OCI-LY1 (cell line): ENCODE measurements around the gene SMYD5.

ENCODE experiments used
- H2AFZ ChIP-seq: fragments of 200-600 bp; sonication (generic), shearing (Covaris generic); 2 replicates; pipeline ENCODE4 v1.6.0; 2014; ENCODE audit warnings: antibody characterized with exemption, mild to moderate bottlenecking, low read length
- H3F3A ChIP-seq: fragments of 200-600 bp; sonication (generic), shearing (Covaris generic); 2 replicates; pipeline ENCODE4 v1.6.0; 2014; ENCODE audit warnings: mild to moderate bottlenecking, antibody characterized with exemption, low read length, moderate library complexity; ENCODE audit not compliant: insufficient read depth
- H3K27ac ChIP-seq: fragments of 200-600 bp; sonication (generic); 2 replicates; pipeline ENCODE4 v1.5.1; 2014; ENCODE audit warnings: low read length, mixed run types, mild to moderate bottlenecking, low read depth; ENCODE audit not compliant: poor library complexity, severe bottlenecking
- H3K27me3 ChIP-seq: fragments of 200-600 bp; sonication (generic); 2 replicates; pipeline ENCODE4 v1.6.0; 2014; ENCODE audit warnings: antibody characterized with exemption, mild to moderate bottlenecking, low read length, moderate library complexity; ENCODE audit not compliant: insufficient read depth
- H3K36me3 ChIP-seq: fragments of 200-600 bp; sonication (generic); 2 replicates; pipeline ENCODE4 v1.6.1; 2014; ENCODE audit warnings: mild to moderate bottlenecking, antibody characterized with exemption, low read length, moderate library complexity, mixed read lengths; ENCODE audit not compliant: insufficient read depth
- H3K4me1 ChIP-seq: fragments of 200-600 bp; sonication (generic); 2 replicates; pipeline ENCODE4 v1.5.1; 2014; ENCODE audit warnings: mild to moderate bottlenecking, low read length, moderate library complexity; ENCODE audit not compliant: insufficient read depth, severe bottlenecking
- H3K4me2 ChIP-seq: fragments of 200-600 bp; sonication (generic), shearing (Covaris generic); 2 replicates; pipeline ENCODE4 v1.6.1; 2014; ENCODE audit warnings: low read length
- H3K4me3 ChIP-seq: fragments of 200-600 bp; sonication (generic); 2 replicates; pipeline ENCODE4 v1.5.1; 2014; ENCODE audit warnings: low read length, low read depth, mild to moderate bottlenecking, mixed read lengths; ENCODE audit not compliant: poor library complexity, severe bottlenecking
- H3K79me2 ChIP-seq: fragments of 200-600 bp; shearing (Covaris generic); 2 replicates; pipeline ENCODE4 v1.6.1; 2016; ENCODE audit warnings: mixed run types, low read length, mixed read lengths; ENCODE audit not compliant: insufficient read depth
- H3K9ac ChIP-seq: fragments of 200-600 bp; sonication (generic), shearing (Covaris generic); 2 replicates; pipeline ENCODE4 v1.6.1; 2014; ENCODE audit warnings: mild to moderate bottlenecking, low read length, mixed read lengths
- H3K9me2 ChIP-seq: fragments of 200-600 bp; sonication (generic), shearing (Covaris generic); 2 replicates; pipeline ENCODE4 v1.6.1; 2014; ENCODE audit warnings: low read depth, mild to moderate bottlenecking, low read length, mixed read lengths
- H3K9me3 ChIP-seq: fragments of 200-600 bp; shearing (Covaris generic); 2 replicates; pipeline ENCODE4 v1.6.1; 2014; ENCODE audit warnings: low read length, mixed read lengths
- H4K20me1 ChIP-seq: fragments of 200-600 bp; sonication (generic), shearing (Covaris generic); 2 replicates; pipeline ENCODE4 v1.6.0; 2016; ENCODE audit warnings: mild to moderate bottlenecking, low read length; ENCODE audit not compliant: insufficient read depth
- EZH2 ChIP-seq: fragments of 200-600 bp; sonication (generic), shearing (Covaris generic); IDR thresholded peaks from 2 replicates; pipeline ENCODE4 v1.8.0; 2017; ENCODE audit warnings: borderline replicate concordance, mixed run types, mild to moderate bottlenecking, antibody characterized with exemption, low read length, moderate library complexity, mixed read lengths
- TF ChIP-seq, protein P1 (sequence below): fragments of 200-600 bp; sonication (generic), shearing (Covaris generic); IDR thresholded peaks from 2 replicates; pipeline ENCODE4 v1.5.1; 2017; ENCODE audit warnings: mild to moderate bottlenecking, antibody characterized with exemption, low read length, moderate library complexity, mixed read lengths

Gene SMYD5

DNA sequence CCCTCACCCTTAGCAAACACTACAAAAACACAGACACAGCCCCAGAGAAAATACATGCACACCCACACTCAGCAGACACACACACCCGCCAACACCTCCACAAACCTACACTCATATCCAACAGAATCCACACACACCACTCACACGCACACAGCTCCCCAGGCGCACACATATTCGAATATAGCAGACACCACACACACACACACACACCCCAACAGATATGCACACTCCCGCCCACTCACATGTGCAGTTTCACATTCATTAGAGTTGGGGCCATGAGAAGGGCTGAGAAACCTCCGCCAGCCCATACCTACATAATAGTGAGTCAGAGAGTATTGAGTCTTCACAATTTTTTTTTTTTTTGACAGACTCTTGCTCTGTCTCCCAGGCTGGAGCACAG, 41.1 kb upstream of the SMYD5 start:
- Histone ChIP-seq H3K4me2 (no peak overlapping the region), H3K9me2 (no peaks in the 10 kb centered on the region), H3K27me3 (no peaks in the 10 kb centered on the region), H2AFZ (no peak overlapping the region), H3K36me3 (no peaks in the 10 kb centered on the region), H3K4me3 (no peak overlapping the region), H4K20me1 (no peaks in the 10 kb centered on the region), H3F3A (no peaks in the 10 kb centered on the region), H3K27ac (no peak overlapping the region), H3K9me3 (no peaks in the 10 kb centered on the region), H3K9ac (no peak overlapping the region), H3K79me2 (no peaks in the 10 kb centered on the region), H3K4me1 (peaks cover 20% of the 10 kb centered on the region)
- no peak for TF ChIP-seq EZH2
- TF ChIP-seq, protein P1, sequence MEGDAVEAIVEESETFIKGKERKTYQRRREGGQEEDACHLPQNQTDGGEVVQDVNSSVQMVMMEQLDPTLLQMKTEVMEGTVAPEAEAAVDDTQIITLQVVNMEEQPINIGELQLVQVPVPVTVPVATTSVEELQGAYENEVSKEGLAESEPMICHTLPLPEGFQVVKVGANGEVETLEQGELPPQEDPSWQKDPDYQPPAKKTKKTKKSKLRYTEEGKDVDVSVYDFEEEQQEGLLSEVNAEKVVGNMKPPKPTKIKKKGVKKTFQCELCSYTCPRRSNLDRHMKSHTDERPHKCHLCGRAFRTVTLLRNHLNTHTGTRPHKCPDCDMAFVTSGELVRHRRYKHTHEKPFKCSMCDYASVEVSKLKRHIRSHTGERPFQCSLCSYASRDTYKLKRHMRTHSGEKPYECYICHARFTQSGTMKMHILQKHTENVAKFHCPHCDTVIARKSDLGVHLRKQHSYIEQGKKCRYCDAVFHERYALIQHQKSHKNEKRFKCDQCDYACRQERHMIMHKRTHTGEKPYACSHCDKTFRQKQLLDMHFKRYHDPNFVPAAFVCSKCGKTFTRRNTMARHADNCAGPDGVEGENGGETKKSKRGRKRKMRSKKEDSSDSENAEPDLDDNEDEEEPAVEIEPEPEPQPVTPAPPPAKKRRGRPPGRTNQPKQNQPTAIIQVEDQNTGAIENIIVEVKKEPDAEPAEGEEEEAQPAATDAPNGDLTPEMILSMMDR, result no peak

DNA sequence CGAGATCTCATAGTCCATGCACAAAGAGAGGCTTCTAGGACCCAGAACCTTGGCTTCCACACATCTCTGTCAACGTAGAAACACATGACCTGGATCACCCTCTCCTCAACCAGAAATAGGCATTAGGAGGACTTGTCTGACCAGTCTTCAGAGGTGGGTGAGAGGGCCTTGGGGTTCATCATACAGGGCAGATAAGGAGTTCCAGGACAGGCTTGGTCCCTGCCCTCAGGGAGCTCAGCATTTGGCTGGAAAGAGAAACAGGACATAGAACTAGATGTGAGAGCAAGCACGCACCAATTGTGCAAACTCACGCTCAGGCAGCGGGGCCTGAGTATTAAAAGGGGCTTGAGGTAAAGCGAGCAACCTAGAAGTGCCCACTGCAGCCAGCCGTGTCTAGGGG, 40.3 kb upstream of the SMYD5 start:
- Histone ChIP-seq H3K4me3 (no peak overlapping the region), H3K9ac (no peak overlapping the region), H4K20me1 (no peaks in the 10 kb centered on the region), H3K9me3 (no peaks in the 10 kb centered on the region), H3K79me2 (no peaks in the 10 kb centered on the region), H3K27me3 (no peaks in the 10 kb centered on the region), H3K27ac (no peak overlapping the region), H3F3A (no peaks in the 10 kb centered on the region), H3K9me2 (no peaks in the 10 kb centered on the region), H3K4me2 (no peak overlapping the region), H3K4me1 (peaks cover 20% of the 10 kb centered on the region), H3K36me3 (no peaks in the 10 kb centered on the region), H2AFZ (no peak overlapping the region)
- TF ChIP-seq, protein P1, result no peak
- TF ChIP-seq EZH2, result no peak

DNA sequence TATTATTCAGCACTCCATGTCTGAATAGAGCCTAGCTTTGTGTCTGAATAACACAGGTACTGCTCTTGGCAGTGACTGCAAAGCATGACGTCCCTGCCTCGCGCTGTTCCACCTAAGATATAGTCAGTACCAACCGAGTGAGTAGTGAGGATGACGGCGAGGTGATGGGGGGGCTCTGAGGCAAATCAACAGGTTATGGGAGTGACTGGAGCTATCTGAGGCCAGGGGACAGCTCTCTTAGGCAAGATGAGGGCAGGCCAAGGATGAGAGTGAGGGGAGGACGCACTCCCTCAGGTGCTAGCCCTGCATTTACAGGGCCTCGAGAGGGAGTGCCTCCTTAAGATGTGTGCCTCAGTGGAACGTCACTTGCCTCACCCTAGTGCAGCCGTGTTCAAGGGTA, 39.8 kb upstream of the SMYD5 start:
- H3K4me3 ChIP-seq, result no peak overlapping the region
- H3K79me2 ChIP-seq, result no peaks in the 10 kb centered on the region
- H3K9me2 ChIP-seq, result no peaks in the 10 kb centered on the region
- peaks cover 20% of the 10 kb centered on the region for H3K4me1 ChIP-seq
- TF ChIP-seq EZH2, result no peak
- TF ChIP-seq, protein P1, result no peak
- no peak overlapping the region for H2AFZ ChIP-seq
- no peak overlapping the region for H3K4me2 ChIP-seq
- no peaks in the 10 kb centered on the region for H3K36me3 ChIP-seq
- no peak overlapping the region for H3K9ac ChIP-seq
- H3K9me3 ChIP-seq, result no peaks in the 10 kb centered on the region
- no peak overlapping the region for H3K27ac ChIP-seq
- no peaks in the 10 kb centered on the region for H4K20me1 ChIP-seq
- H3F3A ChIP-seq, result no peaks in the 10 kb centered on the region
- H3K27me3 ChIP-seq, result no peaks in the 10 kb centered on the region
